ENCODE measurements around the gene PSME4.

DNA sequence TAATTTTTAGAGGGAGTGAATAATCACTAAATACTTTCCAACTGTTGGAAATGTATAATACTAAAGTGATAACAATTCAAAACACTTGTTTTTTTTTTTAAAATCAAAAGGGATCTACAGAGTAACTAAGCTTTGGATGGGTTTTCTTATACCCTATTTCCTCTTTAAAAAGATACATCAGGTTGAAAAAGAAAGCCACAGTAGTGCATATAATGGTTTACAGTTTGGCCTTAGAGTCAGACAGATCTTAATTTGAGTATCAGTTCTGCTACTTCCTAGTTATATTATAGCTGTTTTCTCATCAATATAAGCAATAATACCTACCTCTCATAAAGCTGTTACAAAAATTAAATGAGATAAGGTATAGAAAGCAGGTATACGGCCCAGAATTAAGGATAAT lies 28.5 kb downstream of the PSME4 start:
- TF ChIP-seq, protein P1, sequence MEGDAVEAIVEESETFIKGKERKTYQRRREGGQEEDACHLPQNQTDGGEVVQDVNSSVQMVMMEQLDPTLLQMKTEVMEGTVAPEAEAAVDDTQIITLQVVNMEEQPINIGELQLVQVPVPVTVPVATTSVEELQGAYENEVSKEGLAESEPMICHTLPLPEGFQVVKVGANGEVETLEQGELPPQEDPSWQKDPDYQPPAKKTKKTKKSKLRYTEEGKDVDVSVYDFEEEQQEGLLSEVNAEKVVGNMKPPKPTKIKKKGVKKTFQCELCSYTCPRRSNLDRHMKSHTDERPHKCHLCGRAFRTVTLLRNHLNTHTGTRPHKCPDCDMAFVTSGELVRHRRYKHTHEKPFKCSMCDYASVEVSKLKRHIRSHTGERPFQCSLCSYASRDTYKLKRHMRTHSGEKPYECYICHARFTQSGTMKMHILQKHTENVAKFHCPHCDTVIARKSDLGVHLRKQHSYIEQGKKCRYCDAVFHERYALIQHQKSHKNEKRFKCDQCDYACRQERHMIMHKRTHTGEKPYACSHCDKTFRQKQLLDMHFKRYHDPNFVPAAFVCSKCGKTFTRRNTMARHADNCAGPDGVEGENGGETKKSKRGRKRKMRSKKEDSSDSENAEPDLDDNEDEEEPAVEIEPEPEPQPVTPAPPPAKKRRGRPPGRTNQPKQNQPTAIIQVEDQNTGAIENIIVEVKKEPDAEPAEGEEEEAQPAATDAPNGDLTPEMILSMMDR (IDR thresholded peaks at IDR 0.05), result no peak
- no peak for TF ChIP-seq POLR2A (IDR thresholded peaks at IDR 0.05)
